Vagina (tissue), 2 donors: ENCODE measurements around the gene PRDM2.

Source experiments
- CTCF ChIP-seq, 3 experiments: fragments of 450-650 bp in 2 of 3; fragments of 200-600 bp in 1 of 3; sonication (generic) in 1 of 3; IDR thresholded peaks; one replicate each; pipeline ENCODE4 v1.5.1; 2017 to 2019; ENCODE audit warnings: antibody characterized with exemption in 3 of 3, mild to moderate bottlenecking in 2 of 3, moderate library complexity in 2 of 3
- POLR2A ChIP-seq, 2 donors: fragments of 450-650 bp; IDR thresholded peaks; one replicate each; pipeline ENCODE4 v1.6.1; 2017; ENCODE audit warnings: antibody characterized with exemption in 2 of 2, mild to moderate bottlenecking in 2 of 2, moderate library complexity in 2 of 2
- POLR2AphosphoS5 ChIP-seq, 2 donors: sonication (generic); formaldehyde crosslinking; IDR thresholded peaks; one replicate each; pipeline ENCODE4 v1.9.0; 2017; ENCODE audit warnings: antibody characterized with exemption in 2 of 2, mild to moderate bottlenecking in 2 of 2, low read depth in 1 of 2; ENCODE audit not compliant: insufficient read depth in 1 of 2

- no peak for TF ChIP-seq POLR2AphosphoS5 (IDR thresholded peaks at IDR 0.05; ENCODE audit: insufficient read depth in 1 of 2, low read depth in 1 of 2)
- TF ChIP-seq POLR2A (IDR thresholded peaks at IDR 0.05), result no peak
- no peak for TF ChIP-seq CTCF (IDR thresholded peaks at IDR 0.05)
These were observed 109.6 kb downstream of the PRDM2 start for GRCh38 chr1:13809461-13810159.
